CD14-positive monocyte (primary cell): ENCODE data around the gene ITGAV. TPM values are rescaled to one million over a fixed set of nuclear protein-coding genes. Genes with fewer than 3 reads are reported as not detected.
"Not testable (repeated sequence)": the region's sequence is repeated elsewhere in the genome, so short reads cannot be mapped to it uniquely, and the experiment has no call there.

Source experiments
- DNase-seq, 3 donors: peaks; one replicate each; pipeline ENCODE4 v3.0.0-alpha.2; 2011 to 2022
- H2AFZ ChIP-seq: 2 replicates; pipeline ENCODE4 v1.6.0; 2012; ENCODE audit warnings: mild to moderate bottlenecking, low read depth, low read length, inconsistent platforms; ENCODE audit not compliant: insufficient read depth, poor library complexity, severe bottlenecking
- H3K27ac ChIP-seq, 2 donors: 1 replicate in 1 of 2; 2 replicates in 1 of 2; pipeline ENCODE4 v1.5.1; 2012 to 2013; ENCODE audit warnings: low read length in 2 of 2, control low read depth in 1 of 2, inconsistent platforms in 1 of 2, low read depth in 1 of 2, mild to moderate bottlenecking in 1 of 2
- H3K27me3 ChIP-seq, 2 donors: one replicate each; pipeline versions ENCODE4 v1.6.0 to v1.6.1; 2011 to 2013; ENCODE audit warnings: low read length in 2 of 2; ENCODE audit not compliant: control insufficient read depth in 2 of 2, insufficient read depth in 2 of 2
- H3K36me3 ChIP-seq, 2 donors: replicated peaks in 1 of 2; 1 replicate in 1 of 2; 2 replicates in 1 of 2; pipeline versions ENCODE4 v1.5.1 to v1.6.1; 2012 to 2013; ENCODE audit warnings: low read length in 2 of 2, control low read depth in 1 of 2, inconsistent platforms in 1 of 2, mild to moderate bottlenecking in 1 of 2; ENCODE audit not compliant: insufficient read depth in 2 of 2, control insufficient read depth in 1 of 2
- H3K4me1 ChIP-seq, 2 donors: 1 replicate in 1 of 2; 2 replicates in 1 of 2; pipeline versions ENCODE4 v1.5.1 to v1.6.1; 2012 to 2013; ENCODE audit warnings: low read length in 2 of 2, control low read depth in 1 of 2, inconsistent platforms in 1 of 2, mild to moderate bottlenecking in 1 of 2, moderate library complexity in 1 of 2; ENCODE audit not compliant: insufficient read depth in 2 of 2, control insufficient read depth in 1 of 2
- H3K4me2 ChIP-seq: replicated peaks from 2 replicates; pipeline ENCODE3; 2012; ENCODE audit warnings: low read length, moderate library complexity, mild to moderate bottlenecking; ENCODE audit not compliant: poor library complexity, severe bottlenecking; ENCODE audit errors: extremely low read depth
- H3K4me3 ChIP-seq, 3 experiments: fragments of 200-600 bp in 1 of 3; sonication (generic) in 1 of 3; replicated peaks in 1 of 3; 1 replicate in 2 of 3; 2 replicates in 1 of 3; pipeline ENCODE4 v1.5.1; 2011 to 2013; ENCODE audit warnings: low read length in 3 of 3, mild to moderate bottlenecking in 3 of 3, control low read depth in 2 of 3, low read depth in 2 of 3, inconsistent platforms in 1 of 3, moderate library complexity in 1 of 3
- H3K79me2 ChIP-seq: 2 replicates; pipeline ENCODE4 v1.6.0; 2012; ENCODE audit warnings: mild to moderate bottlenecking, control low read depth, inconsistent platforms, low read length, moderate library complexity; ENCODE audit not compliant: insufficient read depth
- H3K9ac ChIP-seq: 2 replicates; pipeline ENCODE4 v1.6.0; 2017; ENCODE audit warnings: low read length, mild to moderate bottlenecking; ENCODE audit not compliant: insufficient read depth, poor library complexity, severe bottlenecking
- H3K9me3 ChIP-seq, 2 donors: replicated peaks in 1 of 2; 1 replicate in 1 of 2; 2 replicates in 1 of 2; pipeline versions ENCODE4 v1.5.1 to v1.6.1; 2012 to 2013; ENCODE audit warnings: low read length in 2 of 2, control low read depth in 1 of 2; ENCODE audit not compliant: control insufficient read depth in 1 of 2, insufficient read depth in 1 of 2
- H4K20me1 ChIP-seq: 2 replicates; pipeline ENCODE4 v1.6.0; 2012; ENCODE audit warnings: mild to moderate bottlenecking, low read length, control low read depth, moderate library complexity; ENCODE audit not compliant: insufficient read depth
- H3K27ac Mint-ChIP-seq, 7 donors: one replicate each; pipeline ENCODE4 v1.8.0; 2020; ENCODE audit warnings: mild to moderate bottlenecking in 7 of 7, mixed read lengths in 7 of 7, moderate library complexity in 6 of 7, inconsistent platforms in 2 of 7
- H3K27me3 Mint-ChIP-seq, 3 donors: one replicate each; pipeline ENCODE4 v1.8.0; 2021 to 2022; ENCODE audit warnings: low read depth in 3 of 3, mild to moderate bottlenecking in 3 of 3, mixed read lengths in 3 of 3, moderate library complexity in 3 of 3, inconsistent platforms in 1 of 3
- H3K36me3 Mint-ChIP-seq, 2 donors: one replicate each; pipeline ENCODE4 v1.8.0; 2020; ENCODE audit warnings: mixed read lengths in 2 of 2, inconsistent platforms in 1 of 2, mild to moderate bottlenecking in 1 of 2
- H3K4me1 Mint-ChIP-seq: one replicate; pipeline ENCODE4 v1.8.0; 2020; ENCODE audit warnings: mild to moderate bottlenecking, mixed read lengths
- H3K4me3 Mint-ChIP-seq, 2 donors: one replicate each; pipeline ENCODE4 v1.8.0; 2020; ENCODE audit warnings: mild to moderate bottlenecking in 2 of 2, mixed read lengths in 2 of 2, moderate library complexity in 1 of 2
- H3K9me3 Mint-ChIP-seq, 7 donors: one replicate each; pipeline ENCODE4 v1.8.0; 2020 to 2022; ENCODE audit warnings: mixed read lengths in 7 of 7, mild to moderate bottlenecking in 6 of 7, moderate library complexity in 6 of 7, inconsistent platforms in 2 of 7
- WGBS: methylation state at CpG from one replicate; pipeline ENCODE4 v1.1.5; 2013; ENCODE audit warnings: missing lambda C conversion rate; ENCODE audit not compliant: insufficient coverage; 5-methylcytosine and 5-hydroxymethylcytosine counted together
- intact Hi-C, 2 donors: fragments of 100-400 bp; cut with micrococcal nuclease; formaldehyde crosslinking; loops; one replicate each; pipeline versions ENCODE4 v1.15.0 to v1.15.1; 2023
- polyA plus RNA-seq, 3 donors: library from polyadenylated mRNA; depleted of rRNA in 1 of 3; unstranded in 2 of 3; stranded (reverse) in 1 of 3; fragments of 300-500 nt in 2 of 3; fragments of >200 nt in 1 of 3; fragmentation: Illumina TruSeq in 2 of 3; gene quantifications; 1 replicate in 2 of 3; 2 replicates in 1 of 3; pipeline ENCODE4 v1.2.3, GENCODE V29; 2012 to 2021
- TF ChIP-seq, protein P1 (sequence below): fragments of 200-600 bp; IDR thresholded peaks from one replicate; pipeline ENCODE4 v1.8.0; 2022; ENCODE audit warnings: antibody characterized with exemption, mild to moderate bottlenecking

Gene ITGAV
- polyA plus RNA-seq, 3 donors, result 4.9 to 8.2 (median 6.0) TPM

DNA sequence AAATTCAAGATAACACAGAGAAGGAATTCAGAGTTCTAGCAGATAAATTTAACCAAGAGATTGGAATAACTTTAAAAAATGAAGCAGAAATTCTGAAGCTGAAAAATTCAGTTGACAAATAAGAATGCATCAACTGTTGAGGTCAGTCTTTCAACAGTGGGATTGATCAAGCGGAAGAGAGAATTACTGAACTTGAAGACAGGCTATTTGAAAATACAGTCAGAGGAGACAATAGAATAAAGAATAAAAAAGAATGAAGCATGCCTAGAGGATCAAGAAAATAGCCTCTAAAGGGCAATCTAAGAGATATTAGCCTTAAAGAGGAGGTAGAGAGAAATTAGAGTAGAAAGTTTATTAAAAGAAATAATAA is 27.7 kb upstream of the ITGAV start:
- Histone ChIP-seq H3K27me3 (no peaks in the 10 kb centered on the region), H3K4me1 (no peaks in the 10 kb centered on the region), H3K4me2 (no peak overlapping the region), H3K36me3 (no peaks in the 10 kb centered on the region), H3K9me3 (no peaks in the 10 kb centered on the region), H3K79me2 (no peaks in the 10 kb centered on the region), H2AFZ (no peak overlapping the region), H3K4me3 (no peak overlapping the region), H4K20me1 (no peaks in the 10 kb centered on the region), H3K9ac (no peak overlapping the region), H3K27ac (no peak overlapping the region)
- H3K36me3 Mint-ChIP-seq, result no peaks in the 10 kb centered on the region
- 100% methylated on average over 1 of the region's 1 CpG for WGBS
- H3K27ac Mint-ChIP-seq, result no peak overlapping the region
- TF ChIP-seq, protein P1, sequence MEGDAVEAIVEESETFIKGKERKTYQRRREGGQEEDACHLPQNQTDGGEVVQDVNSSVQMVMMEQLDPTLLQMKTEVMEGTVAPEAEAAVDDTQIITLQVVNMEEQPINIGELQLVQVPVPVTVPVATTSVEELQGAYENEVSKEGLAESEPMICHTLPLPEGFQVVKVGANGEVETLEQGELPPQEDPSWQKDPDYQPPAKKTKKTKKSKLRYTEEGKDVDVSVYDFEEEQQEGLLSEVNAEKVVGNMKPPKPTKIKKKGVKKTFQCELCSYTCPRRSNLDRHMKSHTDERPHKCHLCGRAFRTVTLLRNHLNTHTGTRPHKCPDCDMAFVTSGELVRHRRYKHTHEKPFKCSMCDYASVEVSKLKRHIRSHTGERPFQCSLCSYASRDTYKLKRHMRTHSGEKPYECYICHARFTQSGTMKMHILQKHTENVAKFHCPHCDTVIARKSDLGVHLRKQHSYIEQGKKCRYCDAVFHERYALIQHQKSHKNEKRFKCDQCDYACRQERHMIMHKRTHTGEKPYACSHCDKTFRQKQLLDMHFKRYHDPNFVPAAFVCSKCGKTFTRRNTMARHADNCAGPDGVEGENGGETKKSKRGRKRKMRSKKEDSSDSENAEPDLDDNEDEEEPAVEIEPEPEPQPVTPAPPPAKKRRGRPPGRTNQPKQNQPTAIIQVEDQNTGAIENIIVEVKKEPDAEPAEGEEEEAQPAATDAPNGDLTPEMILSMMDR, result no peak
- H3K4me1 Mint-ChIP-seq, result no peaks in the 10 kb centered on the region
- DNase-seq, result no peak
- H3K9me3 Mint-ChIP-seq, result peaks cover 0 to 7% (median 3%) of the 10 kb centered on the region in 7 donors
- H3K27me3 Mint-ChIP-seq, result peaks cover 0 to 3% (median 0%) of the 10 kb centered on the region in 3 donors
- intact Hi-C loops, result no loop called here
- H3K4me3 Mint-ChIP-seq, result no peak overlapping the region

DNA sequence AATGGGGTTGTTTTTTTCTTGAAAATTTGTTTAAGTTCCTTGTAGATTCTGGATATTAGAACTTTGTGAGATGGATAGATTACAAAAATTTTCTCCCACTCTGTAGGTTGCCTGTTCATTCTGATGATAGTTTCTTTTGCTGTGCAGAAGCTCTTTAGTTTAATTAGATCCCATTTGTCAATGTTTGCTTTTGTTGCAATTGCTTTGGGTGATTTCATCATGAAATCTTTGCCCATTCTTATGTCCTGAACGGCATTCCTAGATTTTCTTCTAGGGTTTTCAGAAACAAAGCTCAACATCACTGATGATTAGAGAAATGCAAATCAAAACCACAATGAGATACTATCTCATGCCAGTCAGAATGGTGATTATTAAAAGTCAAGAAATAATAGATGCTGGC is 21.3 kb upstream of the ITGAV start:
- H3K79me2 ChIP-seq, H3K9me3 Mint-ChIP-seq, intact Hi-C loops, H3K4me1 Mint-ChIP-seq, DNase-seq, H3K4me3 ChIP-seq, H3K4me2 ChIP-seq, H3K27me3 Mint-ChIP-seq, H3K9ac ChIP-seq, H3K4me3 Mint-ChIP-seq, H3K9me3 ChIP-seq, H3K27ac ChIP-seq, H3K27ac Mint-ChIP-seq, H3K36me3 ChIP-seq, H3K36me3 Mint-ChIP-seq, H2AFZ ChIP-seq, H3K4me1 ChIP-seq, H3K27me3 ChIP-seq, H4K20me1 ChIP-seq: not testable (repeated sequence)
- WGBS, result no CpG with 5 or more reads among the region's 1 CpG

DNA sequence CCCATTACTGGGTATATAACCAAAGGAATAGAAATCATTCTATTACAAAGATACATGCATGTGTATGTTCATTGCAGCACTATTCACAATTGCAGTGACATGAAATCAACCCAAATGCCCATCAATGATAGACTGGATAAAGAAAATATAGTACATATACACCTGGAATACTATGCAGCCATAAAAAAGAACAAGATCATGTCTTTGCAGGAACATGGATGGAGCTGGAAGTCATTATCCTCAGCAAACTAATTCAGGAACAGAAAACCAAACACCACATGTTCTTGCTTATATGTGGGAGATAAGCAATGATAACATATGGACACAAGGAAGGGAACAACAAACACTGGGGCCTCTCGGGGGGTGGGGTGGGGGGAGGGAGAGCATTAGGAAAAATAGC is 20.7 kb upstream of the ITGAV start:
- H3K4me3 ChIP-seq, H3K4me1 Mint-ChIP-seq, DNase-seq, H3K27ac ChIP-seq, H3K27ac Mint-ChIP-seq, H3K27me3 Mint-ChIP-seq, H3K9me3 Mint-ChIP-seq, H2AFZ ChIP-seq, H3K4me1 ChIP-seq, H3K9ac ChIP-seq, H3K36me3 ChIP-seq, H3K4me3 Mint-ChIP-seq, H4K20me1 ChIP-seq, H3K79me2 ChIP-seq, intact Hi-C loops, H3K27me3 ChIP-seq, H3K4me2 ChIP-seq, H3K36me3 Mint-ChIP-seq, H3K9me3 ChIP-seq: not testable (repeated sequence)
- 100% methylated on average over 1 of the region's 1 CpG for WGBS
